HEK293T (cell line): Measurements from ENCODE around the gene TMX2.

Source experiments
- FOXA1 ChIP-seq: fragments of 450-650 bp; IDR thresholded peaks from 2 replicates; pipeline ENCODE4 v1.6.1; 2016; ENCODE audit warnings: mild to moderate bottlenecking
- ZNF384 ChIP-seq: fragments of 450-650 bp; IDR thresholded peaks from 2 replicates; pipeline ENCODE4 v1.6.1; 2016

DNA sequence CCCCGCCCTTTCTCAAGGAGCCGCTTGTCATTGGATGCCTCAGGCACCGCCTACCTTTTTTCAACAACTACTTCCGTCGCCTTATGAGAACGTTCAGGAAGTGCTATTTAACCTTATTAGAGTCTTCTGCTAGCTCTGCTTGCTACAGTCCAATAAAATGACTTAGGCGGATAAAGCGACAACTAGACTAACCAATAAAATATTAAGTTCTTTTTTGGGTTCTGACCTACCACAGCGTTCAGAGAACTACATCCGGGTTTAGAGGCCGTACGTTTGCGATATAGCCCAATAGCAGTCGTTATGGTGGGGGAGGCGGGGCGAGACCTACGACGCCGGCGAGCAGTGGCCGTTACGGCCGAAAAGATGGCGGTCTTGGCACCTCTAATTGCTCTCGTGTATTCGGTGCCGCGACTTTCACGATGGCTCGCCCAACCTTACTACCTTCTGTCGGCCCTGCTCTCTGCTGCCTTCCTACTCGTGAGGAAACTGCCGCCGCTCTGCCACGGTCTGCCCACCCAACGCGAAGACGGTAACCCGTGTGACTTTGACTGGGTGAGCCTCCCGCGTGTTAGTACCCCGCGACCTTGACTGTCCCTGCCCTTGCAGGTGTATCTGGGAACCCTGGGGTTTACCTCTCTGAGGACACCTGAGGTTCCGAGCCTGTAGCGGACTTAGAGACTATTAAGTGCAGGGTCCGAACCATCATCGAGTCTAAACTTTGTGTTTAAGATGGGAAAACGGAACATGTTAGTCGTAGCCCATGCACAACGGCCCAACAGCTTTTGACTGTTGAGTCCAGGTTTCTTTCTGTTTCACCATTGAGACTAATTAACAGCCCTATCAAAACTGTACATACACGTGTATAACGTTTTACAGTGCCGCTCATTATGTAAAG, at the start of gene TMX2:
- no peak for TF ChIP-seq FOXA1
- peak; percentile 61 for TF ChIP-seq ZNF384
